Cardiac fibroblast (primary cell): ENCODE measurements around the gene DYRK2.
A peak's percentile ranks its signal among the peaks of the same experiment; 100 is the strongest.

ENCODE experiments used
- DNase-seq, 2 donors: peaks; one replicate each; pipeline versions ENCODE4 v3.0.0 to v3.0.0-alpha.2; 2010; ENCODE audit warnings: low read depth in 2 of 2
- H3K4me3 ChIP-seq, 2 donors: replicated peaks in 1 of 2; 1 replicate in 1 of 2; 2 replicates in 1 of 2; pipeline ENCODE4 v1.5.1; 2011; ENCODE audit warnings: low read depth in 2 of 2, low read length in 2 of 2, mild to moderate bottlenecking in 2 of 2, moderate library complexity in 1 of 2
- TF ChIP-seq, protein P1 (sequence below): IDR thresholded peaks from one replicate; pipeline ENCODE4 v1.5.1; 2011; ENCODE audit warnings: low read depth, mild to moderate bottlenecking, low read length, inconsistent platforms

DYRK2 gene

DNA sequence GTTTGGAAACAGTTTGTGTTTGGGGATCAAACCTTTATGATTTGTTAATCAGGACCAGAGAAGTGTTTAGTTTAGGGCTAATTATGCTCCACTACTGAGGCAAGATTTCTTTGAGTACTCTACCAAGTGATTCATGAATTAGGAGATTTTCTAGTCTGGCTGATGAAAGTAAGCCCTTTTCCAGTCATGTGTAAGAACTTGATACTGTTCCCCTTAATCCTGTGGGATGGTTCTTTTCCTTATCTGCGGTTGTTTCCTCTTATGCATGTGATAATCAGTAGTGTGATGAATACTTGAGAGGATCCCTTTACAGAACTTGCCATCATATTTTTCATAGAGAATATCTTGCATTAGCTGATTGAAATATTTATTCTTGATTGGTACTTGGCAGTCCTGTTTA, 42.1 kb downstream of the DYRK2 start:
- peak in 1 of 2 donors; percentile 42 for DNase-seq
- H3K4me3 ChIP-seq, result no peak overlapping the region
- TF ChIP-seq, protein P1, sequence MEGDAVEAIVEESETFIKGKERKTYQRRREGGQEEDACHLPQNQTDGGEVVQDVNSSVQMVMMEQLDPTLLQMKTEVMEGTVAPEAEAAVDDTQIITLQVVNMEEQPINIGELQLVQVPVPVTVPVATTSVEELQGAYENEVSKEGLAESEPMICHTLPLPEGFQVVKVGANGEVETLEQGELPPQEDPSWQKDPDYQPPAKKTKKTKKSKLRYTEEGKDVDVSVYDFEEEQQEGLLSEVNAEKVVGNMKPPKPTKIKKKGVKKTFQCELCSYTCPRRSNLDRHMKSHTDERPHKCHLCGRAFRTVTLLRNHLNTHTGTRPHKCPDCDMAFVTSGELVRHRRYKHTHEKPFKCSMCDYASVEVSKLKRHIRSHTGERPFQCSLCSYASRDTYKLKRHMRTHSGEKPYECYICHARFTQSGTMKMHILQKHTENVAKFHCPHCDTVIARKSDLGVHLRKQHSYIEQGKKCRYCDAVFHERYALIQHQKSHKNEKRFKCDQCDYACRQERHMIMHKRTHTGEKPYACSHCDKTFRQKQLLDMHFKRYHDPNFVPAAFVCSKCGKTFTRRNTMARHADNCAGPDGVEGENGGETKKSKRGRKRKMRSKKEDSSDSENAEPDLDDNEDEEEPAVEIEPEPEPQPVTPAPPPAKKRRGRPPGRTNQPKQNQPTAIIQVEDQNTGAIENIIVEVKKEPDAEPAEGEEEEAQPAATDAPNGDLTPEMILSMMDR, result no peak

DNA sequence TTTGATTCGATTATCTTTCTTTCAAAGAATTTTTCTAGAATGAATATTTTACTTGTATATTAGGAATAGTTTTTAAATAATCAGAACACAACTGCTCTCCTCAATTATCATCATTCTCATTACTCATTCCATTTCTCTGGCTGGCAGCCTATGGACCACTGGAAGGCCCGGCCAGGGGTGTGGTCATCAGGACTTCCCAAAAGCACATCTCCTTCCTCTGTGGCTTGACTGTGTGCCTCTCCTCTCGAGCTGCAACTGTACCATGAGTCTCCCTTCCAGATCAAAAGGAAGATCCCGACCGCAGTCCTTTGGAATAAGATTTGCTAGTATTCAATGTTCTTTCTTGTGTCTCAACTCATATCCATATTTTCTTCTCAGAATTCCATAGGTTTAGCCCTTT, 42.7 kb downstream of the DYRK2 start:
- no peak for DNase-seq
- H3K4me3 ChIP-seq, result no peak overlapping the region
- TF ChIP-seq, protein P1, result no peak

DNA sequence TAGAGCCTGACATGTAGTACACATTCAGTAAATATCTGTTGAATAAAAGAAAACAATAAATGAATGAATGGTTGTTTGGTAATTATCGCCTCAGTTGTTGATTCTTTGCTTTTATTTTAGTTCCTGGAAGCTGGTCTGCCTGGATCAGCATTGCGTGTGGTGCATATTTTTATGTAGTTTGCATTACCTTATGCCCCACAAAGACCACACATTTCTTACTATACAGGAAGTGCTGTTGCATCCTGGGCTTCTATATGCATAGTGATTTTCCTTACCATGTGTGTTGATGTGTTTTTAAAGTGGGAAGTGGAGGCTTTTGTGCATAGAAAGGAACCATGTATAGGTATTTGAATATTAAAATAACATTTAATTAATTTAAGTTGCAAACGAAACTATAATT, 43.6 kb downstream of the DYRK2 start:
- DNase-seq, result no peak
- H3K4me3 ChIP-seq, result no peak overlapping the region
- TF ChIP-seq, protein P1, result no peak

DNA sequence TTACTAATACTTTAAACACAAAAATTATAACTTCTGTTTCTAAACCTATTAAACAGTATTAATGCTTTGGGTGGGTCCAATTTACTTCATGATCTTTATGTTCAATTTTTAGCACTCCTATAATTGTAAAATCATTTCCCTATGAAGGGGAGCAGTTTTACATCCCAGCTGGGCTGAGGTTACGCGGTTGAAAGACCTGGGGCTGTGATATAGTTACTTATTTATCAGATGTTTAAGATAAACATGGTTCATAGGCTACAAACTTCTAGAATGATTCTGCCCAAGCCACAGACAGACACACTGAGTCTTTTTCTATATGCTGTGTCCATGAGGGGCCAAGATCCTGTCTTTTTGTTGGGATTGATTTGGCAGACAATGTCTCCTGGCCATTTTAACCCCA, 44.4 kb downstream of the DYRK2 start:
- no peak overlapping the region for H3K4me3 ChIP-seq
- TF ChIP-seq, protein P1, result no peak
- DNase-seq, result no peak

DNA sequence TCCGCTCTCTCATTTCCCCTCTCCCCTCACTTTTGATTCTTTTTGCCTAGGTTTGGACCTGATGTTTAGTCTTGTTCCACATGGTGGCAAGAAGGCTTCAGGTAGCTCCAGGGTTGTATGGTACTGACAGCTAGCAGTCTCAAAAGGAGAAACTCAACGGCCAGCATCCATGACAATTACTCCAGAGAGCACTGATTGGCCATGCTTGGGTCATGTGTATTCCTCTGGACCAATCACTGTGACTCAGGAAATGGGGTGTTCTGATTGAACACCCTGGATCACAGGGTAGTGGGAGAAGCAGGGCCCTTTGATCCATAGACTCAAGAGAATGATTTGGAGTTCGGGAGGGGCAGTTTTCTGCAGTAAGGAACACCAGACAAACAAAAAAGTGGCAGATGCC, 45.3 kb downstream of the DYRK2 start:
- TF ChIP-seq, protein P1, result no peak
- no peak for DNase-seq
- no peak overlapping the region for H3K4me3 ChIP-seq

DNA sequence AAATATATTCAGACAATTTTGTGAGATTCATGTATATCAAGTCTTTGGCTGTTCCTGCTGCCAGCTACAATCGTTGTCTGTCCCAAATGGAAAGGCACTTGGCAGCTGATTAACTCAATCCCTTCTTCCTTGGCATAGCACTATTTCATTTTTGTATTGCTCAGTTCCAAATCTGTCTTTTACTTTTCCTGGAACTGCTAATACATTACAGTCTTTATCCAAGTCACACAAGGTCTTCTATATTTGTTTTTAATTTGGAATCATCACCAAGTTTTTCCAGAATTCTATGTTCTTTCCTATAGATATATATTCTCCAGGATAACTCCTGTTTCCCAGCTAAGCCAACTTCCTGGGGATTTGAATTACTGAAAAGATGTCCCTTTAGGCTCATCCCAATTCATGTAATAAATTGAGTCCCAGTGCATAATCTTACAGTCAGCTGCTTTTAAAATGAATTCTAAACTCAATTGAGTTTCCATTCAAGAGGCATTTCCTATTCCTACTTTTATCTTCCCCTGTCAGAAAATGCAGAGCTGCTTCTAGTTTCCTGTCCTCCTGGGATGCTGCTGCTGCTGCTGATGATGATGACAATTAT, 45.9 kb downstream of the DYRK2 start:
- DNase-seq, result no peak
- H3K4me3 ChIP-seq, result no peak overlapping the region
- TF ChIP-seq, protein P1, result no peak

DNA sequence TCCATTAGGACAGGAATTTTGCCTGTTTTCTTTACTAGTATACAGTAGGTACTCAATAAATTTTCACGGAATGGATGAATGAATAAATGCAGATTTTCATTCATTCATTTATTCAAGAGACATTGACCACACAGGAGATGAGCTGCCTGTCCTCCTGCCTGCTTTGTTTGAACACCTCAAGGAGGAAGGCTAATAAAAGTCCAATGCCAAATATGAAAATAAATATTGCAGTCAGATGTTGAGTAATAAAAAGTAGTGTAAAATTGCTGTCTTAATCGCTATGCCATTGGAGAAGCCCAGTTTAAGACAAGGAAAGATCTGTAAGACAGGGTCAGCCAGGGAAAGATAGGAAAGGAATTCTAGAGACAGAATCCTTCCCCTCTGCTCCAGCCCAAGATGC, 47.4 kb downstream of the DYRK2 start:
- H3K4me3 ChIP-seq, result no peak overlapping the region
- DNase-seq, result no peak
- TF ChIP-seq, protein P1, result no peak
